Amniotic epithelial cell (primary cell): ENCODE data around the gene TNNT2.

Experiments
- DNase-seq: peaks from one replicate; pipeline ENCODE4 v3.0.0-alpha.2; 2010; ENCODE audit warnings: low read depth

TNNT2 gene

DNA sequence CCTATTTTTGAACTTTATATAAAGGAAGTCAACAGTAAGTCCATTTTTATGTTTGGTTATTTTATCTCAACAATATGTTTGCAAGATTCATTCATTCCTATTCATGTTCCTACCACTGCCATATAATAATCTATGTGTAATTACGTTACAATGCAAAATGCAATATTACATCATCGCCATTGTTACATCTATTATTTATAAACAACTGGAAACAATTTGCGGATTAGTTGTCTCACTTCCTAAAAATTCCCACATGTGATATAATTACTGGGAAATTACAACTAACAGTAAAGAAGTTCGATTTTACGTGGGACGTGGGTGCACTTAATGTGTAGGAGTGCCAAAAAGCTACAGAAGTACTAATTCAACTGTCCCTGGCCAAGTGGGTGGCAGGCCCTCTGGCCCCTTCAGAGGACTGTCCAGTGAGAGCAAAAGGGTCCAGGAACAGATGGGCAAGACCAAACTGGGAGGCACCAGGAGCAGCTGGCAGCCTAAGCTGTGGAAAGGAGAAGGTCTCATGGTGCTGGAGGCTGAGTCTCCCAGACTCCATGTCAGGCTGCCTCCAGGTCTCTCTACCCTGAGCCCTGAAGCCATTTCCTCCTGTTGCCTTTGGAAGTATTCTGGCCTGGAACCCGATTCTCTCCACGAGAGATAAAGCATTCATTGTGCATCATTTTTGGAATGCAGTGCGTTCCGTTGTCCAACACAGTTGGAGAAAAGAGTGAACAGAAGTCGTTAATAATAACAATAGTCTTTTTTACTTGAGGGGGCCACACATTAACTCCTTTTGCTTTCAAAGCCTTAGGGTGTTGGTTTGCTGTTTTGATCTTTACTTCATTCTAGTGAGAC is 42.9 kb downstream of the TNNT2 start:
- no peak for DNase-seq

DNA sequence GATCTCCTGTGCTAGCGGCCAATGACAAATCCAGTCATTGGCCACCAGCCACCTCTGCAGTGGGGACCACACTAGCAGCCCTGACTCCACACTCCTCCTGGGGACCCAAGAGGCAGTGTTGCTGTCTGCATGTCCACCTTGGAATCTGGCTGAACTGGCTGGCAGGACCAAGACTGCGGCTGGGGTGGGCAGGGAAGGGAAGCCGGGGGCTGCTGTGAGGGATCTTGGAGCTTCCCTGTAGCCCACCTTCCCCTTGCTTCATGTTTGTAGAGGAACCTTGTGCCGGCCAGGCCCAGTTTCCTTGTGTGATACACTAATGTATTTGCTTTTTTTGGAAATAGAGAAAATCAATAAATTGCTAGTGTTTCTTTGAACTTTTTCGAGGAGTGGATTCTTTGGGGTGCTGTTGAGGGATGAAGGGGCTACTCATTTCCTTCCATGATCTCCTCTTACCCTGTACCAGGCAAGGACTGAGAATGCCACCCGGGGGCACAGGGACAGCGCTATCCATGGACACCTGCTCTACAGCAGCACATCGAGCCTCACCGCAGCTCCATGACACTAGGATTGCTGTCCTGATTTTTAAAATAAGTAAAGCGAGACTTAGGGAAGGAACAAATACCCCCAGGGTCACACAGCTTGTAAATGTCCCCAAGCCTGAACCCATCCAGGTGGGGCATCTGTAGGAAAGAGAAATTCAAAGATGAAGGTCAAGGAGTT is 44.7 kb downstream of the TNNT2 start:
- no peak for DNase-seq

DNA sequence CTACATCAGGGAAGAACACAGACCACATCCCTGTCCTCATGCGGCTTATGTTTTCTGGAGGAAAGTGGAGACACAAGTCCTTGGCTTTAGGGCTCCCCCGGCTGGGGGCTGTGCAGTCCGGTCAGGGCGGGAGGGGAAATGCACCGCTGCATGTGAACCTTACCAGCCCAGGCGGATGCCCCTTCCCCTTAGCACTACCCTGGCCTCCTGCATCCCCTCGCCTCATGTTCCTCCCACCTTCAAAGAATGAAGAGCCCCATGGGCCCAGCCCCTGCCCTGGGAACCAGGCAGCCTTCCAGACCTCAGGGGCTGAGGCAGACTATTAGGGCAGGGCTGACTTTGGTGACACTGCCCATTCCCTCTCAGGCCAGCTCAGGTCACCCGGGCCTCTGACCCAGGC is 45.5 kb downstream of the TNNT2 start:
- no peak for DNase-seq

DNA sequence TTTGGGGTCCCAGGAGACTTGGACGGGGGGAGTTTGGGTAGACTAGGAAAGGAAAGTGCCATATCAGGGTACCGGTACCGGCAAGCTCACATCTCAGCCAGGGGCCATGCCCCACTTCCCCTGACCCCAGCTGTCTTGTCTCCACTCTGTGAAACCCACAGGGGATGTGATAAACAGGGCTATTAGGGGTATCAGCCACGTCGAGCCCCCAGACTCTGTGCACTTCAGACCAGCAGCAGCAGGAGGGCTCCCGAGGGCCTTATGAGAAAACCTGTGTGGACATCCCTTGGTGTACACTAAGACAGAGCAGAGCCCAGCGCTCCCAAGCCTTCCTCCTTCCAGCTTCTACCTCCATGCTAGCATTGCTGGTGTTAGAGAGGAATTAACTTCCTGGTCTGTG is 46.3 kb downstream of the TNNT2 start:
- no peak for DNase-seq

DNA sequence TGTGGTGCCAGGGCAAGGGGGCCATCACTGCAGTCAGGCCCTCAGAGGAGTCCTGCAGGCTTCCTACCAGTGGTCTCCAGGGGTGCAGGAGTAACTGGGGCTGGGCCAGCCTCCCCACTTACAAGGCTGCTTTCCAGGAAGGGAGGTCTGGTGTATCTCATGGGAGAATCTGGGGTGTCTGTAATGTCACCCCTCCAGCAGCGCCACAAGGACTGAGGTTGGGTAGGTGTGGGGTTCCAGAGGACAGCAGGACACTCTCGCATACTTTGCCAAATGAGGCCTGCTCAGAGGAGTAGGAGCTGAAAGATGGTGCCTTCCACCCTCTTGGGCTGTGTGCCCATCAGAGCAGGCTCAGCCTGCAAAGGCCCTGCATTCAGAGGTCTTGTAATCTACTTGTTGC is 46.9 kb downstream of the TNNT2 start:
- DNase-seq = no peak

DNA sequence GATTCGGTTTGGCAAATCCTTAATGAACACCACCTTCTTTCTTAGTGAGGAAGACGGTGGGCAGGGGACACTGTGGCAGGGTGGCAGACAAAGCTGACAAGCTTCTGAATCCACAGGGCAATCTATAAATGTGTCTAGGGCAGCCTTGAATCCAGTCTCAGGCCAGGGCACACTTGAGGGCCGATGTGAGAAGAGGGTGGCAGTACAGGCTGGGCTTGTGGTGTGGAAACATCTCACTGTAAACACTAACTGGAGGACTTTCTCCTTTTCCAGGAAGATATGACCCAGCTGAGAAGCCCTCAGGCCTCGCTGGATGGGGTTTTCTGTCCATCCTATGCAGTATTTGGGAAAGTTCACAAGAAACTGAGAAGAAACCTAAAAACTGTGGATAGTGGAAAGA is 47.7 kb downstream of the TNNT2 start:
- no peak for DNase-seq

DNA sequence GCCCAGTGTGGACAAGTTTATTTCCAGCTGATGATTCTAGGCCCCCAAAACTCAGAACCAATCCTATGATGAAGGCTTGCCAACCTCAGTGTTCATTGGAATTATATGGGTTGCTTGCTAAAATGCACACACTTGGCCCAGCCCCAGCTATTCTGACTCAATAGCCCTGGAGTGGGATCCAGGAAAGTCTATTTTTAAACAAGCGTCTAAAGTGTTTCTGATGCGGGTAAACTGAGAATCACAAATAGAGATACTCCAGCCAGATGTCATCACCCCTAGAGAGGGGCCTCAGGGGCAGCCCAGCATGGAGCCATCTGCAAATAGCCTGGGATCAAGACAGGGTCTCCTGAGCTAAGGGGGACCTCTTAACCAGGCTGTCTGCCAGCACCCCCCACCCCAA is 48.2 kb downstream of the TNNT2 start:
- peak; percentile 18 for DNase-seq

DNA sequence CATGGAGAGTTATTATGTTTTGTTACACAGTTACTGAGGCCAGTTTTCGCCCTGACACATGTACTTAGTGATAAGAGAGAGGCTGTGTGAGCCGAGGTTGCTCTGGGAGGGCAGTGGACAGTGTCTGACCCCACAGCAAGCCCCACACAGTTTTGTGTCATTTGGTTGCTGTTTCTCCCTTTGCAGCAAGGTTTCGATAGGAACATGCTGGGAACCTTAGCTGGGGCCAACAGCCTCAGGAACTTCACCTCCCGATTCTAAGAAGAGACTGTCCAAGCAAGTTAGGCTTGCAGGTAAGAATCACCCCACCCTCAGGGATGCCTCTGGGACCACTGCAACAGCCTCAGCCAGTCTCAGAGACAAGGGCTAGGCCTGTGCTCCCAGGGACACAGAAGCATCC is 48.9 kb downstream of the TNNT2 start:
- DNase-seq = no peak

DNA sequence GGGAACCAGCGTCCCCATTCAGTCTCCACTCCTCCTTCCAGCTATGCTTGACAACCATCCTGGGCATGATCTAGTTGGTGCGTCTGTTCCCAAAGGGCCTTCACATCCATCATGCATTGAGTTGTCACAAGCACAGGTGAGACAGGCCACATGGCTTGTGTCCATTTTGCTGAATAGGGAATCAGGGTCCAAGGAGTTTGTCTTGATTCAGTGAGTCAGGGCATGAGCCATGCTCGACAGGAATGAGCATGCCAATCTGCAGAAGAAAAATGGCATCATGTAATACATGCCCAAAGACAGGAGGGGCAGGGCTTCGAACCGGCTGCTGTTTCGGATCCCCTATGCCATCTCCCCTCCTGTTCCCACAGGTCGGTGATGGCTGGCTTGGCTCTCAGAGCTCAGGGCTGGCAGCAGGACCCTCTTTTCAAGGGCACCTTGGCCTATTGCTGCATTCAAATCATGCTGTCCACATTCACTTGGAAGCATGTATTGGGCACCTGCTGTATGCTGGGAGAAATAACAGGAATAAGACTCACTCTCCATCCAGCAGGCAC is 49.7 kb downstream of the TNNT2 start:
- DNase-seq = no peak

DNA sequence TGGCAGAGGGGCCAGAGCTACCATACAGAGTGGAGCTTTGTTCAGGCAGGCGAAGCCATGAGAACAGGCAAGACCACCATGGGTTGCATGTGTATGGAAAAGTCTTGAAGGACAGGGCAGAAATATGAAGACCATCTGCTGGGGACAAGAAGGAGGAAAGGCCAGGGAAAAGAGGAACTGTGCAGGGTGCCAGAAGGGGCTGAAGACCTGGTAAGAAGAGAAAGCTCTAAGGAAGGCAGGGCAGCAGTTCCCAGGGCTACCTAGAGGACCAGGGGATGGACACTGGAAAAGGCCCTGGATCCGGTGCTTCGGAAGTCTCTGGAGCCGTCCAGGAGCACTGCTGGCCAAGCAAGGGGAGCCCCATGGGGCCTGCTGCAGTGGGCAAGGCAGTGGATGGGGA is 50.8 kb downstream of the TNNT2 start:
- DNase-seq = no peak

DNA sequence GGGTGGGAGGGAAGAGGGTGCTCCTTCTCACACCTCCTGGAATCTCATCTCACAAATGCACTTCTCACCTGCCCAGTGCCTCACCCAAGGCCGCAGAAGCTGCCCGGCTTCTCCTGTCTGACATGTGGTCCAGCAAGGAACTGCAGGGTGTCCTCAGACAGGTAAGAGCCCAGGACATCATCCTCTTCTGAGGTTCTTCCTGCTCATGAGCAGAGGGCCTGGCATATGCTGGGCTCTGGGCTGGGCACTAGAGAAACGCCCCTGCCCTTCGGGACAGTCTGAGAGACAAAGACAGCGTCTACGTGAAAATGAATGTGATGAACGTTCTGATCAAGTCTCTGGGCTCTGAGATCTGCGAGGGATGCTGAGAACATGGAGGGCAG is 51.8 kb downstream of the TNNT2 start:
- DNase-seq = no peak

DNA sequence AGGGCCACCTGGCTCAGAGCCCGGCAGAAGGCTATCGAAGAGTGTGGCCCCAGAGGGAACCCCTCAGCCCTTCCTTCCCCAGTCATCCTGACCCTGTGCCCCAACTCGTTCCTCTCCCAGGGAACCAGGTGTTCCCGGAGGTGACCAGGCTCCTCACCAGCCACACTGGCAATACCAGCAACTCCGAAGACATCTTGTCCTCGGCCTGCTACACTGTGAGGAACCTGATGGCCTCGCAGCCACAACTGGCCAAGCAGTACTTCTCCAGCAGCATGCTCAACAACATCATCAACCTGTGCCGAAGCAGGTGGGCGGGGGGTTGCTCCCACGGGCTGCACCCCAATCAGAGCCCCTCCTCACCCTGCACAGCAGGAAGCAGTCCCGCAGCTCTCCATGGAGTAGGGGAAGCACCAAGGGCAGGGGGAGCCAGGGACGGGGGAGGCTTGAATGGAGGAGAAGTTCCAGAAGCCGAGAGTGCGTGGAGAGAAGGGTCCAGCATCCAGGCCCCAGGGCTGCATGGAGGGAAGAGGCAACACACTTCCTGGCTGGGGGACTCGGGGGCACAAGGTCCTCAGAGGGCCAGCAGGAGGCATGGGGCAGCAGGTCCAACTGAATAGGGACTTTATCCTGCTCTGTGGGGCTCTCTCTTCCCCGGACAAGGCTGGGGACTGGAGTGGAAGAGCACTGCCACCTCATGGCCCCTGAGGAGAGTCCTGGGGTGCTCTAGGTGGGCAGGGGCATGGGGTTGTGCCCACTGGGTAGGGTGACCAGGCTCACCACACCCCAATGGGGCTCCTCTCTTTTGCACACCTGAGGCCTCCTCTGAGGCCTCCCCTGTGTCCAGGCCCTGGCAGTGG is 52.4 kb downstream of the TNNT2 start:
- DNase-seq = no peak

DNA sequence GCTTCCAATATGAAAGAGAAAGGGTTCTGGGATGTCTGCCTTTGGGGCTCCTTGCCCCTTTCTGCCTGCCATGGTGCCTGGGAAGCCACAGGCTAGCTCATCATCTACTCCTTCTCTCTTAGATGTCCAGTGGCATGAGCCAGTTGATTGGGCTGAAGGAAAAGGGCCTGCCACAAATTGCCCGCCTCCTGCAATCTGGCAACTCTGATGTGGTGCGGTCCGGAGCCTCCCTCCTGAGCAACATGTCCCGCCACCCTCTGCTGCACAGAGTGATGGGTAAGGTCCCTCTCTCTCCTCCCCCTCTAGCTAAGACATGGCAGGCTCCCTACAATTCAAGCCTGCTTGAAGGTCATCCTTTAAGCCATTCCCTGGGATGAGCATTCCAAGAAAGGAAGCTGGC is 53.2 kb downstream of the TNNT2 start:
- DNase-seq = no peak

DNA sequence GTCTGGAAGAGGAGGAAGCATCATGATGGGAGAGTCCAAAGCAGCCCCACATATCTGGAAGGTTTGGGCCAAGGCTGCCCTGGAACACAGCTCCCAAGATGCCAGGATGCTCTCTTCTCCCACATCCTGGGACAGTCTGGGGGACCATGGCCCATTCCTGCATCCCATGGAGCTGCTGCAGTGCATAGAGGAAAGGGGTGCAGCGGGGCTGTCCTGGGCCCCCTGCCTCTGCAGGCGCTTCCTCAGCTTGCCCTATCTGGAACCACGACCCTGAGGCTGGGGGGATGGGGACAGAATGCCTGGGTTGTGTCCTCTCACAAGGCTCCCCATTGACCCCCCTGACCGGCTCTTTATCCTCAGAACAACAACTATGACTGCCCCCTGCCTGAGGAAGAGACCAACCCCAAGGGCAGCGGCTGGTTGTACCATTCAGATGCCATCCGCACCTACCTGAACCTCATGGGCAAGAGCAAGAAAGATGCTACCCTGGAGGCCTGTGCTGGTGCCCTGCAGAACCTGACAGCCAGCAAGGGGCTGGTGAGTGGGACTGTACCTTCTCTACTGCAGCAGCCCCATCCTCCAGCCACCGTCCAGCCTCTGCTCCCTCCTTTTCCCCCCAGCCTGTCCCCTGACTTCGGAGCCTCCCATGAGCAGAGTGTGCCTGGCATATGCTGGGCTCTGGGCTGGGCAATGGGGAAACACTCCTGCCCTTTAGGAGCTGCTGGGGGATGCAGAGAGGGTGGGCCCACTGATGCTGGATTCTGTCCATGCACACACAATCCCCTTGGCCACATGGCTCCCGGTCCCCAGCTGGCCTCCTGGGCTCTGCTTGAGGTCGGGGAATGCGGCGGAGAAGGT is 54.6 kb downstream of the TNNT2 start:
- no peak for DNase-seq

DNA sequence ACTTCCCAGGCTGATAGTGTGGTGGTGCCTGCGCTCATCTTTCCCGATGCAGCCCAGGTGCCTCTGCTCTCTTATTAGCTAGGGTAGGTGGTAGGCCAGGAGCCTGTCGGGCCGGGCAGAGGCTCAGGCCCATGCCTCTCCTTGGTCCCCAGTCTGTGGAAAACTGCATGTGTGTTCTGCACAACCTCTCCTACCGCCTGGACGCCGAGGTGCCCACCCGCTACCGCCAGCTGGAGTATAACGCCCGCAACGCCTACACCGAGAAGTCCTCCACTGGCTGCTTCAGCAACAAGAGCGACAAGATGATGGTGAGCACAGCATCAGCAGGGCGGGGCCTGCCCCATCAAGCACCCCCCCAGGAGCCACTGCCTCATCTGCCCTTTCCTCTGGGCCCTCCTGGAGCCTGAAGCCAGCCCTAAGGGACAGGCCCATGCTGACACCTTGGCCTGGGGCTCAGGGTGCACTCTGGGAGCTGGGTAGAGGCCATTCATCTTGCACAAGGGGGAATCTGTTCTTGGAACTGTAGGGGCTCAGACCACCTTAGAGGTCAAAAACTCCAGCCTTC is 55.6 kb downstream of the TNNT2 start:
- DNase-seq = no peak

DNA sequence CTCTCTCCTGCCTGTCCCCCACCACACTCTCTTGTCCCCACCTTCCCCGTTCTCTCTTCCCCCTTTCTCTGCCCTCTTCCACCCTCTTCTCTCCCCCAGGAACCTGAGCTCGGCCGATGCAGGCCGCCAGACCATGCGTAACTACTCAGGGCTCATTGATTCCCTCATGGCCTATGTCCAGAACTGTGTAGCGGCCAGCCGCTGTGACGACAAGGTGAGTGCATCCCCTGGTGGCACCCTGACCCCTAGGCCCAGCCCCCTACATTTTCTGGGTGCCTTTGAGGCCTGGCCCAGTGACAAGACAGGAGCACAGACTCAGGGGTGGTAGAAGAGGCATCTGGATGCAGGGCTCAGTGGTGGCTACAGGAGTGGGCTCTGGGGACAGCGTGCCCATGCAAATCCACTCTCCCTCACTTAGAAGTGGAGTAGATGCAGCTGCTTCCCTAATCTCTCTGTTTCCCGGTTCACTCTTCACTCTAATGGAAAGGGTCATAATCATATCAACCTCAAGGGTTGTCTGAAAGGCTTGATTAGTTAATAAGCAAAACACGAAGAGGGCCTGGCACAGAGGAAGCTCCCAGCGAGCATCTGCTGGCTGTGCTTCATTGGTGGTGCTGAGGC is 57.2 kb downstream of the TNNT2 start:
- no peak for DNase-seq

DNA sequence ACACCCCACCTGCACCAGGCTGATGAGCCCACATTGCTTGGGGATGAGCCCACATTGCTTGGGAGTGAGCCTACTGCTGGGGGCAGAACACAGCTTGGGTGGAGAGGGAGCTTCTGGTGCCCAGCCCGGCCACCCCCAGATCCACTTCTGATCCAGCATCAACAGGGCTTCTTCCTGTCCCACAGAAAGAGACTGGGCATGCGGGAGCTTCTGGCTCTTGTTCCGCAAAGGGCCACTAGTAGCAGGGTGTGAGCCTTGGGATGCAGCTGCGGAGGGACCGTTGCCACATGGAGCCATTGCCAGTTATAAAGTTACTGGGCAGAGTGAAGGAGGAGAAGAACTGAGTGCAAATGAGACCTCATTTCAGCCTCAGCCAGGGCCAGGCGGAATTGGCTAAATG is 57.8 kb downstream of the TNNT2 start:
- DNase-seq = no peak

DNA sequence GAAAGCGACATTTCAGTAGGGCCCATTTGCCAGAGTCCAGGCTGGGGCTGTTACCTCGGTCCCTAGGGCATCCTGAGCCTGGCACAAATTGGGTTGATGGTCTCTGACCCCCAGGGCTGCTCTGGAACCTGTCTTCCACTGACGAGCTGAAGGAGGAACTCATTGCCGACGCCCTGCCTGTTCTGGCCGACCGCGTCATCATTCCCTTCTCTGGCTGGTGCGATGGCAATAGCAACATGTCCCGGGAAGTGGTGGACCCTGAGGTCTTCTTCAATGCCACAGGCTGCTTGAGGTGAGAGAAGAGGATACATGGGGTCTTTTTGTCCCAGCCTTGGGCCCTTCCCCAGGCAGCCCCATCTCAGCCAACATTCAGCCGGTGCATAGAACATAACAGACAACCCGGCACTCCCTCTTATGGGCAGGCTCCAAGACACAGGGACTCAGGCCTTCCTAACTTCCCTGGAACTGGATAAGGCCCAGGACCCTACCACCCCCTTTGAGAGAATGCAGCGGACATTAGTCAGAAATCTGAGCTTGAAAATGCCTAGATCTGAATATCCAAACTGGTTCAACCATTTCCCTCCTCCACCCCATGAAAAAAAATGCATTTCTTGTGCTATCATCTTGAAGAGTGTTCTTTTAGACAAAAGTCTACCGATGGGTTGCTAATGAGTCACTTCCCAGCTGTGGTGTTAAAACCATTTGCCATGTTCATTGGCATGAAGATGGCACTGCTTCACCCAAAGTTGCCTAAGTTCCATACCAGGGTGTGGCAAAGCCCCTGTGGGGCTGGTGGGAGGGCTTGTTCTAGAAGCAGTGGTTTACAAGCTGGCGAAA is 58.8 kb downstream of the TNNT2 start:
- no peak for DNase-seq

DNA sequence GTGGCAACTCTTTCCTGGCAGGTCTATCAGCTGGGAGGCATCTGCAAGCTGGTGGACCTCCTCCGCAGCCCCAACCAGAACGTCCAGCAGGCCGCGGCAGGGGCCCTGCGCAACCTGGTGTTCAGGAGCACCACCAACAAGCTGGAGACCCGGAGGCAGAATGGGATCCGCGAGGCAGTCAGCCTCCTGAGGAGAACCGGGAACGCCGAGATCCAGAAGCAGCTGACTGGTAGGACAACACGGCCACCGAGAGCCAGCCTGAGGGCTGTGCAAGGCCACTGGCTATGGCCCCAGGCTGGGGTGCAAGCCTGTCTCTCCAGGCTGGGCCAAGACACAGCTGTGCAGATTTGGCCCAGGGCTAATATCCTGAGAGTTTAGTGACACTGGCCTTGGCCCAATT is 59.9 kb downstream of the TNNT2 start:
- no peak for DNase-seq

DNA sequence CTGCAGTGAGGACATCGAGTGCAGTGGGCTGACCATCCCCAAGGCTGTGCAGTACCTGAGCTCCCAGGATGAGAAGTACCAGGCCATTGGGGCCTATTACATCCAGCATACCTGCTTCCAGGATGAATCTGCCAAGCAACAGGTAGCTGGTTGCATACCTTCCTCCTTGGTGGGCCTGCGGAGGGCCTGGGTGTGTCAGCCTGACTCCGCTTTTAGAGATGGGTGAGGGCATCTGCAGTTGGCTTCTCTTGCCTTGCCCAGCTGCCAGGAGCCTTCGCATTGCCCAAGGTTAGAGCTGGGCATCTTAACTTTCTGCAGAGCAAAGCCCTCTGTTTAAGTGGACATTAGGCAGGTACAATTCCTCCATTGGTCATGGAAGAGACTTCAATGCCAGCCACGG is 60.9 kb downstream of the TNNT2 start:
- DNase-seq = no peak
